GM23338 (cell line): Measurements from ENCODE around the gene MED13. TPM values are rescaled to one million over a fixed set of nuclear protein-coding genes. Genes with fewer than 3 reads are reported as not detected.

Experiments
- ATAC-seq: fragments of 200-7000 bp; cut with Tn5 transposase; 3 replicates; pipeline ENCODE4 v1.9.1; 2020
- DNase-seq: peaks from one replicate; pipeline ENCODE4 v3.0.0-alpha.2; 2015; ENCODE audit warnings: low spot score
- H2AFZ ChIP-seq: fragments of 200-600 bp; sonication (generic); 2 replicates; pipeline ENCODE4 v1.8.0; 2016; ENCODE audit warnings: antibody characterized with exemption, mild to moderate bottlenecking, moderate library complexity
- H3F3A ChIP-seq: fragments of 200-600 bp; sonication (generic); replicated peaks from 2 replicates; pipeline ENCODE4 v1.8.0; 2017; ENCODE audit warnings: antibody characterized with exemption, mixed run types, low read depth
- H3K27ac ChIP-seq: fragments of 200-600 bp; sonication (generic); 2 replicates; pipeline ENCODE4 v1.6.1; 2016; ENCODE audit warnings: low read depth
- H3K27me3 ChIP-seq: fragments of 200-600 bp; sonication (generic); 2 replicates; pipeline ENCODE4 v1.8.0; 2016; ENCODE audit warnings: mild to moderate bottlenecking, mixed run types, moderate library complexity; ENCODE audit not compliant: insufficient read depth
- H3K36me3 ChIP-seq: fragments of 200-600 bp; sonication (generic); 2 replicates; pipeline ENCODE4 v1.8.0; 2016; ENCODE audit warnings: mild to moderate bottlenecking; ENCODE audit not compliant: insufficient read depth
- H3K4me1 ChIP-seq: fragments of 200-600 bp; sonication (generic); 2 replicates; pipeline ENCODE4 v1.8.0; 2016; ENCODE audit warnings: mild to moderate bottlenecking, moderate library complexity; ENCODE audit not compliant: insufficient read depth
- H3K4me2 ChIP-seq: fragments of 200-600 bp; sonication (generic); 2 replicates; pipeline ENCODE4 v1.7.1; 2017; ENCODE audit warnings: mixed run types
- H3K4me3 ChIP-seq: fragments of 200-600 bp; sonication (generic); 2 replicates; pipeline ENCODE4 v1.6.1; 2016; ENCODE audit warnings: mixed run types
- H3K79me2 ChIP-seq: fragments of 200-600 bp; sonication (generic); replicated peaks from 2 replicates; pipeline ENCODE4 v1.8.0; 2017; ENCODE audit warnings: mild to moderate bottlenecking; ENCODE audit not compliant: insufficient read depth
- H3K9me2 ChIP-seq: fragments of 200-600 bp; sonication (generic); 2 replicates; pipeline ENCODE4 v1.8.0; 2017; ENCODE audit not compliant: insufficient read depth
- H4K20me1 ChIP-seq: fragments of 200-600 bp; sonication (generic); replicated peaks from 2 replicates; pipeline ENCODE4 v1.8.0; 2017; ENCODE audit warnings: mild to moderate bottlenecking; ENCODE audit not compliant: insufficient read depth
- H3K27ac Mint-ChIP-seq: 2 replicates; pipeline ENCODE4 v1.8.0; 2020; ENCODE audit warnings: inconsistent platforms, mild to moderate bottlenecking, moderate library complexity, mixed read lengths
- H3K27me3 Mint-ChIP-seq: 3 replicates; pipeline ENCODE4 v1.8.0; 2022; ENCODE audit warnings: low read depth, mild to moderate bottlenecking, moderate library complexity, mixed read lengths, inconsistent platforms; ENCODE audit not compliant: insufficient read depth, poor library complexity
- H3K36me3 Mint-ChIP-seq: 3 replicates; pipeline ENCODE4 v1.8.0; 2021; ENCODE audit warnings: low read depth, mild to moderate bottlenecking, inconsistent platforms, moderate library complexity, mixed read lengths
- H3K4me1 Mint-ChIP-seq: 3 replicates; pipeline ENCODE4 v1.8.0; 2020; ENCODE audit warnings: mild to moderate bottlenecking, inconsistent platforms, mixed read lengths
- H3K4me3 Mint-ChIP-seq: 3 replicates; pipeline ENCODE4 v1.8.0; 2021; ENCODE audit warnings: moderate library complexity, mild to moderate bottlenecking, inconsistent platforms, mixed read lengths
- H3K9me3 Mint-ChIP-seq: 3 replicates; pipeline ENCODE4 v1.8.0; 2020; ENCODE audit warnings: moderate library complexity, mild to moderate bottlenecking, inconsistent platforms, mixed read lengths
- CREB1 ChIP-seq: fragments of 250-450 bp; sonication (Bioruptor Pico); IDR thresholded peaks from 2 replicates; pipeline ENCODE4 v1.5.0; 2020; ENCODE audit warnings: low read depth, mild to moderate bottlenecking, moderate library complexity
- CTCF ChIP-seq, 2 experiments: fragments of 200-600 bp in 1 of 2; sonication (generic) in 1 of 2; conservative IDR thresholded peaks; 2 replicates each; pipeline versions ENCODE4 v1.5.1 to v1.6.1; 2016 to 2017; ENCODE audit warnings: antibody characterized with exemption in 2 of 2, low read depth in 2 of 2, mild to moderate bottlenecking in 2 of 2, moderate library complexity in 1 of 2
- ETS1 ChIP-seq: IDR thresholded peaks from 2 replicates; pipeline ENCODE4 v1.6.1; 2016; ENCODE audit warnings: antibody characterized with exemption
- EZH2phosphoT487 ChIP-seq: fragments of 200-600 bp; sonication (generic); IDR thresholded peaks from one replicate; pipeline ENCODE4 v1.8.1; 2018; ENCODE audit warnings: antibody characterized with exemption; ENCODE audit not compliant: unreplicated experiment
- JUNB ChIP-seq: IDR thresholded peaks from one replicate; pipeline ENCODE4 v1.6.1; 2016; ENCODE audit warnings: antibody characterized with exemption; ENCODE audit not compliant: unreplicated experiment
- NANOG ChIP-seq: IDR thresholded peaks from 2 replicates; pipeline ENCODE4 v1.6.1; 2016; ENCODE audit warnings: antibody characterized with exemption, borderline replicate concordance
- POLR2AphosphoS5 ChIP-seq: IDR thresholded peaks from 2 replicates; pipeline ENCODE4 v1.6.1; 2016; ENCODE audit warnings: antibody characterized with exemption, low read depth
- REST ChIP-seq: IDR thresholded peaks from one replicate; pipeline ENCODE4 v1.6.1; 2018; ENCODE audit warnings: antibody characterized with exemption; ENCODE audit not compliant: unreplicated experiment
- STAT1 ChIP-seq: IDR thresholded peaks from one replicate; pipeline ENCODE4 v1.6.1; 2016; ENCODE audit warnings: antibody characterized with exemption; ENCODE audit not compliant: unreplicated experiment
- ZNF114 ChIP-seq: fragments of 250-450 bp; sonication (Bioruptor Pico); IDR thresholded peaks from 2 replicates; pipeline ENCODE4 v1.5.0; 2020; ENCODE audit warnings: mild to moderate bottlenecking, moderate library complexity
- ZNF331 ChIP-seq: fragments of 250-450 bp; sonication (Bioruptor Pico); IDR thresholded peaks from 2 replicates; pipeline ENCODE4 v1.5.0; 2020; ENCODE audit warnings: low read depth, mild to moderate bottlenecking, moderate library complexity
- polyA plus RNA-seq: library from polyadenylated mRNA; unstranded; fragments of >200 nt; fragmentation: Nextera tagmentation; extraction: Ambion mirVana; gene quantifications from 2 replicates; pipeline ENCODE4 v1.2.1, GENCODE V29; 2016
- total RNA-seq: library from RNA; depleted of rRNA; stranded (reverse); fragments of >200 nt; shearing (Covaris generic); gene quantifications from 2 replicates; pipeline ENCODE4 v1.2.3, GENCODE V29; 2014

Gene MED13
- total and polyA plus RNA-seq, 2 experiments from 2014 or later: 13.0 to 45.8 TPM

GRCh38 chr17:62089334-62089733, 24.3 kb upstream of the MED13 start:
- ATAC-seq (no peak), DNase-seq (no peak)
- no peak overlapping the region for H2AFZ ChIP-seq
- no peaks in the 10 kb centered on the region for H3K36me3 Mint-ChIP-seq
- no peaks in the 10 kb centered on the region for H3K27me3 Mint-ChIP-seq
- no peaks in the 10 kb centered on the region for H4K20me1 ChIP-seq
- H3K4me3 ChIP-seq: no peak overlapping the region
- H3K27ac ChIP-seq: no peak overlapping the region
- no peak overlapping the region for H3K27ac Mint-ChIP-seq
- H3K79me2 ChIP-seq: no peaks in the 10 kb centered on the region
- no peaks in the 10 kb centered on the region for H3K27me3 ChIP-seq
- H3K36me3 ChIP-seq: no peaks in the 10 kb centered on the region
- no peak overlapping the region for H3K4me2 ChIP-seq
- H3K9me2 ChIP-seq: 0 out of 2 replicates have a peak, but pooled peaks cover 3% of the 10 kb centered on the region
- no peaks in the 10 kb centered on the region for H3K9me3 Mint-ChIP-seq
- no peaks in the 10 kb centered on the region for H3K4me1 Mint-ChIP-seq
- no peaks in the 10 kb centered on the region for H3K4me1 ChIP-seq
- no peak for TF ChIP-seq CTCF (conservative IDR thresholded peaks at IDR 0.05; ENCODE audit: low read depth in 2 of 2)
- no peak for TF ChIP-seq ETS1
- no peaks in the 10 kb centered on the region for H3F3A ChIP-seq
- H3K4me3 Mint-ChIP-seq: no peak overlapping the region

GRCh38 chr17:62086737-62087136, 21.7 kb upstream of the MED13 start:
- Histone ChIP-seq H4K20me1 (no peaks in the 10 kb centered on the region), H2AFZ (no peak overlapping the region), H3K27me3 (no peaks in the 10 kb centered on the region), H3F3A (no peaks in the 10 kb centered on the region), H3K36me3 (no peaks in the 10 kb centered on the region), H3K27ac (no peak overlapping the region), H3K79me2 (no peaks in the 10 kb centered on the region), H3K4me1 (no peaks in the 10 kb centered on the region), H3K4me3 (no peak overlapping the region), H3K9me2 (0 out of 2 replicates have a peak, but pooled peaks cover 3% of the 10 kb centered on the region), H3K4me2 (no peak overlapping the region)
- DNase-seq (no peak), ATAC-seq (no peak)
- Mint-ChIP-seq H3K9me3 (no peaks in the 10 kb centered on the region), H3K36me3 (no peaks in the 10 kb centered on the region), H3K4me1 (no peaks in the 10 kb centered on the region), H3K27ac (no peak overlapping the region), H3K4me3 (no peak overlapping the region), H3K27me3 (peaks cover 2% of the 10 kb centered on the region)
- TF ChIP-seq ZNF114 (CRISPR knock-in tag): no peak
- no peak for TF ChIP-seq CTCF (conservative IDR thresholded peaks at IDR 0.05; ENCODE audit: low read depth in 2 of 2)
- TF ChIP-seq JUNB: no peak
- no peak for TF ChIP-seq STAT1
- TF ChIP-seq EZH2phosphoT487: no peak
- TF ChIP-seq REST: no peak
- no peak for TF ChIP-seq POLR2AphosphoS5
- no peak for TF ChIP-seq ZNF331 (CRISPR knock-in tag)
- TF ChIP-seq NANOG: no peak
- TF ChIP-seq CREB1 (CRISPR knock-in tag): no peak
- TF ChIP-seq ETS1: no peak
